Measurements from ENCODE around the gene SETD7.

GRCh38 chr4:139476363-139476762 lies 79.7 kb downstream of the SETD7 start:
- TF ChIP-seq EZH2 (optimal IDR thresholded peaks at IDR 0.05; ENCODE audit: low read depth, low read length) (no peak), CTCF (IDR thresholded peaks at IDR 0.05; ENCODE audit: low read length) (no peak), EZH2phosphoT487 (IDR thresholded peaks at IDR 0.05; ENCODE audit: low read length) (no peak)

Data from MM.1S (cell line).